ES-I3 (cell line): ENCODE measurements around the gene COL23A1.

Experiments
- H3K36me3 ChIP-seq: 2 replicates; pipeline ENCODE4 v1.6.1; 2013; ENCODE audit warnings: mild to moderate bottlenecking, low read length, control low read depth, moderate library complexity; ENCODE audit not compliant: insufficient read depth
- H3K4me1 ChIP-seq: 2 replicates; pipeline ENCODE4 v1.6.1; 2013; ENCODE audit warnings: mild to moderate bottlenecking, control low read depth, low read length; ENCODE audit not compliant: insufficient read depth
- H3K9ac ChIP-seq: 2 replicates; pipeline ENCODE4 v1.6.1; 2013; ENCODE audit warnings: low read depth, mild to moderate bottlenecking, low read length, moderate library complexity
- H3K9me3 ChIP-seq: 2 replicates; pipeline ENCODE4 v1.6.1; 2013; ENCODE audit warnings: mild to moderate bottlenecking, low read length, moderate library complexity; ENCODE audit not compliant: control insufficient read depth, insufficient read depth

Gene COL23A1

DNA sequence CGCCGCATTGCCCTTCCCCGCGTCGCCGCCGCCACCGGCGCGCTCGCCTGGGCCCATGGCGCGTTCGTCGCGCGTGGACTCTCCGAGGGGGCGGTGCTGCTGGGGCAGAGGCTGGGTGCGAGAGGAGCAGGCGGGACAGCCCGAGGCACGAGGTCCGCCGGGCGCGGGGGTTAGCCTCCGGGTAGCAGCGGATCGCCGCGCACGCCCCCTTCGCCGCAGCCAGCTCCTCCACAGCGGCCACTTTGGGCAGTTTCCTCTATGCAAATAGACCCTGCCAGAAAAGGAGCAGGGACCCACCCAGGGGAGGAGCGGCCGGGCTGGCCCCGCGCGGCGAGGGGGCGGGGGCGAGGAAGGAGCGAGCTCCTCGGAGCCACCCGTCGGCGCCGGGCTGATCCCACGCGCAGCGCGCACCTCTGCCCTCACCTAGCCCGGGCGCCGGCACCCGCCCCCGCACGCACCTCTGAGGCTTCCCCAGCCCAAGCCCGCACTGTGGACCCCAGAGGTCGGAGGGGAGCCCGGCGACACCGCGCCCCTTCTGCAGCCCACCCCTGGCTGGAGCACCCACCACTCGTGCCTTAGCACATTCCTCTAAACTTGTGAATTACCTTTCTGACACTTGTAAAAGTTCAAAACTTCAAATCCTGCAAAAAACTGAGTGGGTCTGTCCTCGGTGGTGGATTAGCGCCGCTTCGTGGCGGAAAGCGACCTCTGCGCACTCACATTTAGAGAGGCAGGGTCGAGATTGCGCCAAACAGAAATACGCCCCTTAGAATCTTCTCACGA, at the start of gene COL23A1:
Gene COL23A1 (minus strand): TSS at position 253 of the 783 bp plus-strand sequence.
- peaks cover 11% of the 10 kb centered on the region for H3K9me3 ChIP-seq
- H3K9ac ChIP-seq: peak within 1 kb of the TSS; percentile 77
- H3K36me3 ChIP-seq: no peaks in the 10 kb centered on the region
- H3K4me1 ChIP-seq: peaks cover 16% of the 10 kb centered on the region; the same call in 1 of the 2 replicates

- no peaks in the 10 kb centered on the region for H3K9me3 ChIP-seq
- no peaks in the 10 kb centered on the region for H3K36me3 ChIP-seq
- no peak overlapping the region for H3K9ac ChIP-seq
- no peaks in the 10 kb centered on the region for H3K4me1 ChIP-seq
These were observed 47.3 kb upstream of the COL23A1 start for GRCh38 chr5:178637356-178638074.

DNA sequence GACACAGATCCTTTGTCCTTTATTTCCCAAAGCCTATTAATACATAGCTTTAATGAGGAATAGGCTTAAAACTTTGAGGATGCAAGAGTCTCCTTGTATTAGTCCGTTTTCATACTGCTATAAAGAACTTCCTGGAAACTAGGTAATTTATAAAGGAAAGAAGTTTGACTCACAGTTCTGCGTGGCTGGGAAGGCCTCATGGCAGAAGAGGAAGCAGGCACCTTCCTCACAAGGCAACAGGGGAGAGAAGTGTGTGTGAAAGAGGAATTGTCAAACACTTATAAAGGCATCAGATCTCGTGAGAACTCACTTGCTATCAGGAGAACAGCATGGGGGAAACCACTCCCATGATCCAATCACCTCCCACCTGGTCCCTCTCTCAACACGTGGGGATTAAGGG, 42.1 kb upstream of the COL23A1 start:
- Histone ChIP-seq H3K4me1 (no peaks in the 10 kb centered on the region), H3K36me3 (no peaks in the 10 kb centered on the region)

DNA sequence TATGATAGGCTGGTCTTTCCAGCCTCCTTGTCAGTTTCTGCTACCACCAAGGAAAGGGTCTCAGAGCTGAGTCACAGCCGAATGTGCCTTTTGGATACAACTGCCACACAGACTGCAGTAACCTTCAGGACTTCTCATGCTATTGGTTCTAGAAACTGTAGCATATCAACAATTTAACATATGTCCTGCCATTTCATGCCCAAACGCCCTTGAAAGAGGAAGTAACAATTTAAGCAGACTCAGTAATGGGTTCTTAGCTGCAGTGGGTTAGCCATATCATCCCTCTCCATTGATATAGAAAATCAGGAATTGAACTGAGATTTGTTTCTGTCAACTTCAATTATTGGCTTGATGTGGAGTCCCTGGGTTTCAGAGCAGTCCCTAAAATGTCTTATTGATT, 40.8 kb upstream of the COL23A1 start:
- H3K9ac ChIP-seq: no peak overlapping the region
- H3K4me1 ChIP-seq: no peaks in the 10 kb centered on the region
- no peaks in the 10 kb centered on the region for H3K36me3 ChIP-seq
- peaks cover 4% of the 10 kb centered on the region; the same call in 1 of the 2 replicates for H3K9me3 ChIP-seq

More for the DNA sequence above, 42.1 kb upstream of the COL23A1 start:
- H3K9me3 ChIP-seq: peaks cover 4% of the 10 kb centered on the region; the same call in 1 of the 2 replicates
- H3K9ac ChIP-seq: no peak overlapping the region

DNA sequence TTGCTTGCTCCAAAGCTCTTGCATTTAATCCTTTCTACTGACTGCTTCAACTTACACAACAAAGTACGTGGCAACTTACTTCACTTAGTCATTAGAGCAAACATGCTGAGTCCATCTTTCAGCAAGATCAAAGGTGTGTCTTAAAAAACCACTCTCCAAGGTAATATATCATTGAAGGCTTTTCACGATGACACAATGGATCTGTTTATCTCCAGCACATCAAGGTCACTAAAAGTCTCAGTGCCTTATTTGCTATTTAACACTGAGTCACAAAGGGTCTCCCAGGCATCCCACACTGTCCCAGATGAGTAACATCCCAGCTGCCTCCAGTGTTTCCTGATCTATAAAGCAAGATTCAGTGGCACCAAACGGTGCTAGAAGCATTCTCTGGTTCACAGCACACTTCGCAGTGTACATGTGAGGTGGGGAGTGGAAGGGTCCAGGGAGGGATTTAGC, 40.3 kb upstream of the COL23A1 start:
- no peaks in the 10 kb centered on the region for H3K4me1 ChIP-seq
- peaks cover 4% of the 10 kb centered on the region; the same call in 1 of the 2 replicates for H3K9me3 ChIP-seq
- no peaks in the 10 kb centered on the region for H3K36me3 ChIP-seq
- H3K9ac ChIP-seq: no peak overlapping the region

GRCh38 chr5:178627259-178627598, 37.0 kb upstream of the COL23A1 start:
- Histone ChIP-seq H3K9me3 (peaks cover 4% of the 10 kb centered on the region; the same call in 1 of the 2 replicates), H3K36me3 (no peaks in the 10 kb centered on the region), H3K4me1 (peaks cover 10% of the 10 kb centered on the region; the same call in 1 of the 2 replicates), H3K9ac (peak overlapping the region; percentile 53; the same call in 1 of the 2 replicates)

DNA sequence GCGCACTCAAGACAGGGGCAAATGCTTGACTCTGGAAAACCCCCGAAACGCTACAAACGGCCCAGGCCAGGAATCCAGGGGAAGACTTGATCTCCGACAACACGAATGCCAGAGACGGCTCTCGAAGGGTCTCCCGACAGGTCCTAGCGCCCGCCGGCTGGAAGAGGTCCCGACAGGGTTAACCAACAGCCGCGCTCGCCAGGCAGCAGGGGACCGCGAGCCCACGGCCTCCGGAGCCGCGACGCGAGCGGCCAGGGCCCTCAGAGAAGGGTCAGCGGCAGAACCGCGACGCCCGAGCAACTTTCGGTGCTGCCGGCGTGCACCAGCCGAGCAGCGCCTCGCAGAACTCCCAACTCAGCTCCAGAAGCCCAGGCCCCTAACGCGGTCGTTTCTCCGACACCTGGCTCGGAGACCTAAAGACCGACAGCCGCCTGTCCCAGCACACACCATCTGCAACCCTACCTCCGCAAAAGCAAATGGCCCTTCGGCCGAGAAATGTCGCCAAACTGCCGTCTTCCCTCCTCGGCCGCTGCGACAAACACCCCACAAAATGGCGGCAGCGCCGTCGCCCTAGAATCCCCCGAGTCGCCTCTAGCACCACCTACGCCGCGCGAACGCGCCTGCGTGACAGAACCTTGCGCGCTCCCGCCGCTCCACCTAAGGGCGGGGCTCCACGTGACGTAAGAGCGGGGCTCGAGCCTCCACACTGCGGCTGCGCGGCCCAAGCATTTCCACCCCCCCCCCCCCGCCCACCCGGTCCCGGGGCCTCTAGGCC, 36.5 kb upstream of the COL23A1 start, which contains the start of gene CLK4:
Gene CLK4 (minus strand): TSS at position 567 of the 775 bp plus-strand sequence. CDS start 3,634 bp downstream, outside the sequence.
- Histone ChIP-seq H3K9me3 (peaks cover 4% of the 10 kb centered on the region; the same call in 1 of the 2 replicates), H3K4me1 (peaks cover 10% of the 10 kb centered on the region; the same call in 1 of the 2 replicates), H3K9ac (peak within 1 kb of the TSS; percentile 100), H3K36me3 (no peaks in the 10 kb centered on the region)

GRCh38 chr5:178625679-178626483, 35.7 kb upstream of the COL23A1 start:
- Histone ChIP-seq H3K9me3 (peaks cover 4% of the 10 kb centered on the region; the same call in 1 of the 2 replicates), H3K9ac (peak overlapping the region; percentile 100), H3K4me1 (peaks cover 10% of the 10 kb centered on the region; the same call in 1 of the 2 replicates)

DNA sequence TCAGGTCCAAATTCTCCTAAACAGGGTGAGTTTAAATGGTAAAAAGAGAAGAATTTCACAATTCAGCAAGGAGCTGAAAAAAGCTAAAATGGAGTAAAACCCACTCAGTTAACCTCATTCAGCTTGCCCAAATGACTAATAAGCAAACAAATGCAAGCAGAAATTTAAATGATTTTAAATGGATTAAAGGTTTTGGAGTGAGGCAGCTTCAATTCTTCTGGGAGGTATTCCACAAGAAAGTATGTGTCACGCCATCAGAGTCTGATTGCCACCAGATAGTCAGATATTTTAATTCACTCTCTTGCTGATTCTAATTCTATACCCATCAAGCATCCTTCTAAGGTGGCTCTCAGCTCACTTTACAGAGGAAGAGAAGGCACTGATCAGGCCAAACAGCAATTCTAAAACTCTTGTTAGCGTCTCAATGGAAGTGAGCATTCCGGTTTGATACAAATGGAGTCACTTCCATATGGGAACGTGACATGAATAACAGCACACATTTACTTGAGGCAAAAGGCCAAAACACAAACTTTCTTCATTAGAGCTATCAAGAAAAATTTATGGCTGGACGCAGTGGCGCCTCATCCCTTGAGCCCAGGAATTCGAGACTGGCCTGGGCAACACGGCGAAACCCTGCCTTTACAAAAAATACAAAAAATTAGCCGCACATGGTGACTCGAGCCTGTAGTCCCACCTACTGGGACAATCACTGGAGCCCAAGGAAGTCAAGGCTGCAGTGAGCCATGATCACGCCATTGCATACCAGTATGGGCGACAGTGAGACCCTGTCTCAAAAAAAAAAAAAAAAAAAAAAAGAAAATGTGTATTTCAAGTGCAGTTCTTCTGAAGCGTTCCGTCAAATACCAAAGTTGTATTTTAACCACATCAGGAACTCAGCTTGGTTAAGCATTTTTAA, 34.7 kb upstream of the COL23A1 start:
- Histone ChIP-seq H3K9ac (peak overlapping the region; percentile 100), H3K4me1 (peaks cover 17% of the 10 kb centered on the region; the same call in 1 of the 2 replicates), H3K9me3 (peaks cover 4% of the 10 kb centered on the region; the same call in 1 of the 2 replicates), H3K36me3 (no peaks in the 10 kb centered on the region; the same call in none of the 2 replicates)

More at GRCh38 chr5:178625679-178626483, 35.7 kb upstream of the COL23A1 start:
- H3K36me3 ChIP-seq: no peaks in the 10 kb centered on the region; the same call in 1 of the 2 replicates

- Histone ChIP-seq H3K4me1 (peaks cover 28% of the 10 kb centered on the region; the same call in 1 of the 2 replicates), H3K9ac (no peak overlapping the region), H3K9me3 (peaks cover 4% of the 10 kb centered on the region; the same call in 1 of the 2 replicates), H3K36me3 (peaks cover 5% of the 10 kb centered on the region)
These were observed 32.6 kb upstream of the COL23A1 start for GRCh38 chr5:178622679-178623247.

DNA sequence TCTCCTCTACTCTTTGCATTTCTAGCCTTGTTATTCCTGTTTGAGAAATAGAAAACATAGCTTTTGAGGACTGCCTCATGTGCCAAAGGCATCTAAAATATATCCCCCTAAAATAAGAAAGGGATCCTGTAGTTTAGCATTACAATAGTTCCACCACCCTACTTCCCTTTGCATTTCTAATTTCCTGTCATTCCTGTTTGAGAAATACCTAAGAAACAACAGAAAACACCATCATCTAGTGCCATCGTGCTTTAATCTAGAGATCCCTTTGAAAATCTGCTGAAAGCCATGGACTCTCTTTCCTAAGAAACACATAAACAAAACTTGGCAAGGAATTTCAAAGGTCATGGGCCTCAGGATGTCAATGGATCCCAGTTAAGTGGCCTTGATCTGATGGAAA, 29.2 kb upstream of the COL23A1 start:
- no peak overlapping the region for H3K9ac ChIP-seq
- no peaks in the 10 kb centered on the region for H3K9me3 ChIP-seq
- H3K4me1 ChIP-seq: peaks cover 24% of the 10 kb centered on the region; the same call in 1 of the 2 replicates
- H3K36me3 ChIP-seq: peaks cover 8% of the 10 kb centered on the region

DNA sequence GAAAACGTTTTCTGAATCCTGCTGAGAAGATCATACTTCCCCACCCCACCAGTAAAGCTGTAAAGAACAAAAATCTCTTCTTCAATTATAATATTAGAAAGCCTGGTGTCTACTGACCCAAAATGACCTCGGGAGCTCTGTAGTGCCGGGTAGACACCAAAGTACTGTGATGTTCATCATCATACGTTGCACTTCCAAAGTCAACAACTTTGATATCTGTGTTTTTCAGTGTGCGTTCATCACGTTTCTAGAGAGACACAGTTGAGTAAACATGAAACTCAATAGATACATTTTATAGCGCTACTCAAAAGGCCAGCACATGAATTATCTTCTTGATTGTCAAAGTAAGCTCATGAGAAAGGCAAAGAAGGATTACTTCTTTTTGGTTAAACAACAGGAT, 22.1 kb upstream of the COL23A1 start:
- H3K36me3 ChIP-seq: peaks cover 5% of the 10 kb centered on the region
- no peak overlapping the region for H3K9ac ChIP-seq
- no peaks in the 10 kb centered on the region for H3K4me1 ChIP-seq
- H3K9me3 ChIP-seq: no peaks in the 10 kb centered on the region
